Measurements from ENCODE around the gene TSPAN18.

Gene TSPAN18

DNA sequence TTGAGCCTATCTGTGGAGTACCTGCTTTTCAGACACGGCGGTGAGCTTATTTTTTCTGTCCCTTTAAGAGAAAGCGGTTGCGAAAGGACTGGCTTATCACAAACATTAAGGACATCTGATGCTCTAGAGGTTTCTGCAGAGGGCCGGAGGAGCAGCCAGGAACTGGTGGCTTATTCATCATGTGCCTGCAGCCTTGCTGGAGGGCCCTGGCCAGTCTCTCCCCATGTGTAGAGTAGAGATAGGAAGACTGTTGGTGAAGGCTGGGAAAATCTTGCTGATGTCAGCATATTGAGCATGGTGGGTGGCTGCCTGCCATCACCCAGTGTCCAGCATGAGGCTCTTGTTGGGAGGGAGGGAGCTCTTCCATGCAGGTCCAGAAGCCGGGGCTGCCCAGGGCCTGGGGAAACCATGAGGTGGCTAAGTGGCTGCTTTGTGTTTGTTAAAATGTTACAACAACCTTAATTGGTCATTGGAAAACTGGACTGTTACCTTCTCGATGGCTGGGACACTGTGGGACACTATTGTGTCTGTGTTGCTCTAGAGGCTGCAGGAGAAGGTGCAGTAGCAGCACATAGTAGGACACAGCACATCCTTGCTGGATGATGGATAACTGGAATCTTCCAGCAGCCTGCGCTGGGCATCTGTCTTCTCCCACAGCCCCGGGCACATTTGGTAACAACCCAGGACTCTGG lies 54.3 kb downstream of the TSPAN18 start:
- DNase-seq = no peak

DNA sequence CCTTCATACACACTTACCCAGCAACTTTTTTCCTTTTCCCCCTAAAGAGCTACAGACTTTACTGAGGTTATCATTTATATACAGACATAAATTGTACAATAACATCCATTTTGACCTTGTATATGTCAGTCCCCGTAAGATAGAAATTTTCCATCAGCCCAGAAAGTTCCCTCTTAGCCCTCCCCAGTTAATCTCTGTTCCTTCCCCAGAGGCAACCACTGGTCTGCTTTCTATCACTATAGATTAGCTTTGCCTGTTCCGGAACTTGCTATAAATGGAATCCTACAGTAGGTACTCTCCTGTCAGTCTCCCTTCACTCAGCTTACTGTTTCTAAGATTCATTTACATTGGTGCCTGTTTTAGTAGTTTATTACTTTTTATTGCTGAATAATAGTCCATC lies 54.9 kb downstream of the TSPAN18 start:
- no peak for DNase-seq

DNA sequence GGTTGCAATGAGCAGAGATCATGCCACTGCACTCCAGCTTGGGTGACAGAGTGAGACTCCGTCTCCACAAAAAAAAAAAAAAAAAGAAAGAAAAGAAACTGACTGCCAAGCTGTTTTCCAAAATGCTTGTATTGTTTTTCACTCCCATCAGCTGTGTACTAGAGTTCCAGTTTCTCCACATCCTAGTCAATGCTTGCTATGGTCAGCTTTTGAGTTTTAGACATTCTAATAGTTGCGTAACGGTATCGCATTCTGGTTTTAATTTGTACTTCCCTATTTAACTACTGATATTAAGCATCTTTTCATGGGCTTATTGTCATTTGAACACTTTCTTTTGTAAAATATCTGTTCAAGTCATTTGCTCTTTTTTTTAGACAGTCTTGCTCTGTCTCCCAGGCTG lies 55.7 kb downstream of the TSPAN18 start:
- DNase-seq = peak; percentile 25

DNA sequence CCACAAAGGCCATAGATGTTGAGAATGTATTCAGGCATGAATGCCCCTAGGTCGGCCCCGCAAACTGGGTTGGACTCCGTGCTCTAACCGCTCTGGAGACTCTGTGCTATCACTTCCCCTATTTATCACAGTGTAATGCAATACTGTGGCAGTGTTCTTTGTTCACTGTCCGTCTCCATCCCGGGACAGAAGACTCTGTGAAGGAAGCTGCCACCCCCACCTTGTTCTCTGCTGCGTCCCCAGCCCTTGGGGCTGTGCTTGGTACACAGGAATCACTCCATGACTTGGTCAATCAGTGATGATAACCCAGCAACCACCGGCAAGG lies 57.6 kb downstream of the TSPAN18 start:
- DNase-seq = no peak

DNA sequence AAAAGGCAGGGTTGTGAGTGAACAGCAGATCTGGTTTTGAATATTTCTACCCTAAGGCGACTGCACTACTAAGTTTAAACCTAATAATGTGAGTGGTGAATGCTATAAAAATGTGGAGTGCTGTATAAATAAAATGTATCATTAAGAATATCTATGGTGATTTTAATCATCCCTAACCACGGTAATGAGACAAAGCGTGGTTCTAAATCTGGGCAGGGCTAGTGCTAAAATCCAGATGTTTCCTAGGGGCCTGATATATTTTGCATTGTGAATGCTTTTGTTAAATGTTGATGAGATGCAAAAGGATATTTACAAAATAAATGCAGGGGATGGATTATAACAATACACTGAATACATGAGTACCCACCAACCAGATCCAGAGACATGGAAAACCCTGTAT lies 58.1 kb downstream of the TSPAN18 start:
- DNase-seq = no peak

DNA sequence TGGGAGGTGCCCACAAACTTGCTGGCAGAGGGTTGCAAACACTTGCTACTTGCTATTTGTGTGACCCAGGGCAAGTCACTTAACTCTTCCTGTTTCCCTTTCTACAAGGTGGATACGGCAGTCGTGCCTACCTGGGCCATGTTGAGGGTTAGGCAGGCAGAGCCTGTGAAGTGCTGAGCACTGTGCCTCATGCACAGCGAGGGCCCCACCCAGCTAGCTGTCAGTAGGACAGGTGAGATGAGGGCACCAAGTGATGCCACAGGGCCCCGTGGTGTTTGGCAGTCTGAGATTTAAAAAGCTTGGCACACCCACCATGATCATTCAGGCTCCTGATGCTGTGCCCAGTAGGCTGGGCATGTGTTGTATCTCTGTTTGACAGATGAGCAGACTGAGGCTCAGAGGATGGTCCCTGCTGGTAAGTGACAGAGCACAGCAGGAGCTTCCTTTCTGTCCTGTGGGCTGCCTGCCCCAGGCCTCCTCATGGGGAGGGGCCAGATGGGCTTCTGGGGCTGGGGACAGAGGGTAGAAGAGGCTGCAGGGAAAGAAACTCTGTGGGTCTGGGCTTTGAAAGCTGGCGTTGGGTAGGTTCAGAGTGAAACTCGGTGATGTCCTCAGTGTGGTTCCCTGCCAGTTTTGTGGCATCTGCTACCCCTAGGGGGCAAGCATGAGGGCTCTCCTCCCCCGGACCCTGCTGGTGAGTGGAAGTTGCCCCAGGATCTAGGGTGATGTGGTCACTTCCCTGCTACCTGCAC lies 59.3 kb downstream of the TSPAN18 start:
- DNase-seq = no peak

DNA sequence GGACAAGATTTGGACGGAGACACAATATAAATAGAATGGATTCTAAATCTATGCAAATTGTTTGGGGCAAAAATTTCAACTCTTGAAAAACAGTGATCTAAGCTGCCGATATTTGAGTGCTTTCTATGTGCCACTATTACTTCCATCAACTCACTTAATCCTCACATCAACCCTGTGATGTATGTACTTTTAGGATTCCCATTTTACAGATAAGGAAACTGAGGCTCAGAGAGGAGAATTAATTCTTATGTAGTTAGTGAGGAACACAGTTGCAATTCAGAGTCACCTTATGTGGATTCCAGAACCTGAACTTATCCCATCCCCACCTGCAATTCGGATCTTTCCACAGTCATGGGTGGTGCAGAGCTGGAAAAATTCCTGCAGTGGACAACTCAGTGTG lies 60.3 kb downstream of the TSPAN18 start:
- no peak for DNase-seq

DNA sequence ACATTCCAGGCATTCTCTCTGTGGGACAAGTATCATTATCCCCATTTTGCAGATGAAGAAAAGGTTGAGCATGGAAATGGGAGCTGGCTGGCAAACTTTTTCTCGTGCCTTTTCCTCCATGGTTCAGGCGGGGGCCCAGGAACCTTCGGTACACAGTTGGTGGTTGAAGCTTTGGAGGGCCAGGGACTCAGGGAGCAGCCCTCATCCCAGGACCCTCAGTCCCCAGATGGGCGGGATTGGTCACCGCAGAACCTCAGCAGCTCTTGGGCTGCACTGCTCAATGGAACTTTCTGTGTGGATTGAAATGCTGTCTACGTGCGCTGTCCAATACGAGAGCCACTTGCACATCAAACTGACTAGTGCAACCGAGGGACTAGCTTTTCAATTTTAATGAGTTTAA lies 61.2 kb downstream of the TSPAN18 start:
- DNase-seq = no peak

DNA sequence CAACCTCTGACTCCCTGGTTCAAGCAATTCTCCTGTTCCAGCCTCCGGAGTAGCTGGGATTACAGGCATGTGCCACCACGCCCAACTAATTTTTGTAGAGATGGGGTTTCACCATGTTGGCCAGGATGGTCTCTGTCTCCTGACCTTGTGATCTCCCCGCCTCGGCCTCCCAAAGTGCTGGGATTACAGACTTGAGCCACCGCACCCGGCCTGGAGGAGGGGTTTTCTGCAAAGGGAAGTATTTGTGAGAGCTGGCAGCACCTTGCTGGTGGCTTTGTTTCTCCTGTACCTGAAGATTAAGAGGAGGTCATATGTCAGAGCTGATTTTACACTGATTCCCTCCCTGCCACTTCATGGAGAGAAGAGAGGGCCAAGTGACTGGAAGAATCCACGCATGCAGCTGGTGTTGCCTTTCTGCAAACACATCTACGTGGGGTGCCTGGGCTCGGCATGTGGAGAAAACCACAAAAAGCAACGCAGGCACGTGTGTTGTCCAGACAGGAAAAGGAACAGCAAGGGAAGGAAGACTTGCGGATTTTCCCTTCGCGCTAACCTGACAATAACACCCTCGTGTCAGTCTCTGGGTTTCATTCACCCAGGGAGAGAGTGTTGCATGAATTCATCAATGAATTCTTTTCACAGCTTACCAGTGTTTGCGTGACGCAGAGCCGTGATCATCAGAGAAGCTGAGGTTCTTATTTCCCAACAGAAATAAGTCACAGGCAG lies 61.9 kb downstream of the TSPAN18 start:
- DNase-seq = no peak

DNA sequence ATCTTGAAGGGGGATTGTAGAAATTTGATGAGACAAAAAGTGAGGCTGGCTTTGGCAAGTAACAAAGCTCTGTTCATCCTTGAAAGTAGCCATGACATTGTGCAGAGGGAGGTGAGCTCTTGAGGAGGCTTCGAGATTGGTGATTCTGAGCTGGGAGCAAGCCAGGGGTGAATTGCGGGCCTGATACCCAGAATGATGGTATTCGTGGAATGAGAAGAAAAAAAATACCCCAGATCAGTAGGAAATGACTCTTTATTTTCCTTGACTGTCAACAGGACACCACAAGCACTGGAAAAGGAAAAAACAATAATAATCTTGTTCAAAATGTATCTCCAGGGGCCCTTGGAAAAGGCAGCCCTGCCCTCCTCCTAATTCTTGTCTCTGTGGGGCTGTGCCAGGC lies 62.7 kb downstream of the TSPAN18 start:
- no peak for DNase-seq

DNA sequence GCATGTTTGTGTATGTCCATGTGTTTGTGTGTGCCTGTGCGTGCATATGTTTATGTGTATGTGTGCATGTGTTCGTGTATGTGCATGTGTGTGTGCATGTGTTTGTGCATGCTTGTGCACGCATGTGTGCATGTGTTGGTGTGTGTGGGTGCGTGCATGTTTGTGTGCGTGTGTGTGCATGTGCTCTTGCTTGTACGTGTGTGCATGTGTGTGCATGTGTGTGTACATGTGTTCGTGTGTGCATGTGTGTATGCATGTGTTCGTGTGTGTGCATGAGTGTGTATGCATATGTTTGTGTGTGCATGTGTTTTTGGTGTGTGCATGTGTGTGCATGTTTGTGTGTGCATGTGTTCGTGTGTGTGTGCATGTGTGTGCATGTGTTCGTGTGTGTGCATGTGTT lies 63.4 kb downstream of the TSPAN18 start:
- no peak for DNase-seq

DNA sequence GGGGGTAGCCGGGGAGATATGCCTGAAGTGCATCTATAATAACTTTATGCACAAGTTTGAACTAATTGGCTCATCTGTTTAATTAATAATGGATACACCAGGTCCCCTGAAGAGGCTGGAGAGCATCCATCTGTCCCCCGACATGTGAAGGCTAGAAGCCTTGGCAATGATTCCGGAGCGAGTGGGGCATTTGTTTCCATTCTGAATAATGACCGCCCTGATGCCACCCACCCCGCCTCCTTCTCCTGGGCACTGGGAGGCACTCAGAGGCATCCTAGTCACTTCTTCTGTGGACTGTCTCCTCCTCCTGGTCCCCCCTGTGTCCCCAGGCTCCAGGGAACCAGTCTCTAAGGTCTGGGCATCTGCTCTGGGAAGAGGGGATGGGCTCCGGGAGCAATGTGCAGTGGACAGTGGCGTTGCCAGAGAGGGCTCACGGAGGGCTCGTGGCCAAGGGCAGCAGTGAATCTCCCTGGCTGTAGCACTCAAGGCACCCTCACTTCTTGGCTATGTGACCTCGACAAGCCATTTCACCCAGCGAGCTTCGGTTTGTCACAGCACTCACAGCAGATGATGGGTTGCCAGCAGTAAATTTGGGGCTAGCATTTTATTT lies 64.7 kb downstream of the TSPAN18 start:
- no peak for DNase-seq

DNA sequence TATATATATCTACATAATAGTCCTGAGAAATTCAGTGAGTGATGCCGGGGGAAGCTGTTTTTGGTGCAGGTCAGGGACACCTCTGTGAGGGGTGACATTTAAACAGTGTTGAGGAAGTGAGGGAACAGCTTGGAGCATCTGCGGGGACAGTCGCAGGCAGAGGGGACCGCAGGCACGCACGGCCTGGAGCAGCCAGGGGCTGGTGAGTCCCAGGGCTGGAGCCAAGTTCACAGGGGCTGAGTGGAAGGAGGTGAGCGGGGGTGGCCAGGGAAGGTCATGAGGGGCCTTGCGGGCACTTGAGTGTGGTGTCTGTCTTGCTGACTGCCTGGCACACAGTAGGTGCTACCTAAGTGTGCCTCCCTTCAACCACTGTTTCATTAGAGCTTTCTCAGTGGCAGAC lies 65.4 kb downstream of the TSPAN18 start:
- no peak for DNase-seq

DNA sequence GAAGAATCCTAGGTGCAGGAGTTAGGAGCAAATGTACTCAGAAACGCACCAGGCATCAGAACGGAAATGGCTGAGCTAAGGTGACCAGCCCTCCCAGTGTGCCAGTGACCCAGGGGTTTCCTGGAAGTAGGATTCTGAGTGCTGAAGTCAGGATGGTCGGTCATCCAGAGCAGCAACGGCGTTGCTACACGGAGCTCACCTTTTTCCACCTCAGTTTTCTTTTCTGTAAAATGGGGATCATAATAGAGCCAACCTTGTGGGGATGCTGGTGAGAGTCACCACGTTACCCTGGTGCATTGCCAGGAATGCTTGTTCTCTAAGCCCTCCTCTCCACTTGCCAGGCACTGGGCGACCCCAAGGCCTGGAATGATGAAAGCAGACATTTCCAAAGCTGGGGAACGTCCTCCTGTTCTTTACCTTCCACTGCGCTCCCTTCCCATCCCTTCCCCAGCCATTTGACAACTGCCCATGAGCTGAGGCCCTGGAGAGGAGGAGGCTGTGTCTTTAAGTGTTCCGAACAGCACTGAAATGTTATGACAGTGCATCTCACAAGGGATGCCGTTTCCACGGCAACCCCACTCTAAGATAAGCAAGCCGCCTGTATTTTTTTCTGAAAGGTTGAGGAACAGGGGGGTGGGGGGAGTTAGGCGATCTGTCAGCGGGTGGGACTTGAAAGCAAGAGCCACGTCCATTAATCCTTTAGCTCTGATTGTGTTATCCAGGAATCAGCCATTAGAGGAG lies 66.8 kb downstream of the TSPAN18 start:
- no peak for DNase-seq

DNA sequence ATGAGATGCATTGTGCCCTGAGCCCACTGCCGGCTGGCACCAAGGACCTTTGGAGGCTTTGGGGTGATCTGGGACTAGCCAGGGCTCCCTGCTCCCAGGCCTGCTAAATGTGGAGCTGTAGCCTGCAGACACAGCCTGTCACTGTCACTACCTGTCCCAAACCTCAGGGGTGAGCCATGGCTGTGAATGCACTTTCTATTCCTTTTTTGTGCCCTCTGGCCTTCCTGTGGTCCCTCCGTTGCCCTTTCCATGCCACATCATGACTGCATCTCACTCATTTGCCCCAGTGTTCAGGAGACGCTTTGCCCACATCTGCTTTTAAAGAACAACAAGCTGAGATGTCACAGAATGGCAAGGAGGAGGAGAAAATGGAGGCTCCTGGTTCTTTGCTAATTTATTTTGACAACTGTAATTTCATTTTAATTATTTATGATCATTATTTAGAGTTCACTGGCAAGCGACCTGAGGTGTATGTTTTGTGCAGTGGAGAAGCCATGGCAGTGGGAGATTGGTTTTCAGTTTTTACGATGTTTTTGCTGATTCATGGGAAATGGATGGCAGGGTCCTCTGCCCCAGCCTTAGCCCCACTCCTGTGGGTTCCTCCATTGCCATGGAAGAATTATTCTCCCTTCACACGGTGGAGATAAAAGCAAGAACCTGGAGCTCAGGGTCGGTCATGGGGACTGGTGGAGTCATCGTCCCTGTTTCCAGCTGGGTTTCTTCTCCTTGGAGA lies 69.2 kb downstream of the TSPAN18 start:
- no peak for DNase-seq

DNA sequence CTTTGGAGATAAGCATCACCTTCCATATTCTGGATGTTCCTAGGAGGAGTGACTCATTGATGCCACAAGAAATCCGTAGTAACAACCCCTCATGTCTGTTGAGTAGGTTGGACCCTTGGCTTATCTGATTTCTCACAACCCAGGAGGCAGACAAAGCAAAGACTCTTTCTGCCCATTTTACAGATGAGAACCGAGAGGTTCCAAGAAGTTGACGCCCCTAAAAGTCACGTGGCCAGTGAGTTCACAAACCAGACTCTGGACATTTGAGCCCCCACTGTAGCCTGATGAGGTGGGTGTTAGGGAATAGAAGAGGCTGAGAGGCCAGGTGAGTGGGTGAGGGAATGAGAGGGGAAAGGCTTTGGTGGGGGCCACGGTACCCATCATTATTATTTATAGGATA lies 70.3 kb downstream of the TSPAN18 start:
- no peak for DNase-seq

DNA sequence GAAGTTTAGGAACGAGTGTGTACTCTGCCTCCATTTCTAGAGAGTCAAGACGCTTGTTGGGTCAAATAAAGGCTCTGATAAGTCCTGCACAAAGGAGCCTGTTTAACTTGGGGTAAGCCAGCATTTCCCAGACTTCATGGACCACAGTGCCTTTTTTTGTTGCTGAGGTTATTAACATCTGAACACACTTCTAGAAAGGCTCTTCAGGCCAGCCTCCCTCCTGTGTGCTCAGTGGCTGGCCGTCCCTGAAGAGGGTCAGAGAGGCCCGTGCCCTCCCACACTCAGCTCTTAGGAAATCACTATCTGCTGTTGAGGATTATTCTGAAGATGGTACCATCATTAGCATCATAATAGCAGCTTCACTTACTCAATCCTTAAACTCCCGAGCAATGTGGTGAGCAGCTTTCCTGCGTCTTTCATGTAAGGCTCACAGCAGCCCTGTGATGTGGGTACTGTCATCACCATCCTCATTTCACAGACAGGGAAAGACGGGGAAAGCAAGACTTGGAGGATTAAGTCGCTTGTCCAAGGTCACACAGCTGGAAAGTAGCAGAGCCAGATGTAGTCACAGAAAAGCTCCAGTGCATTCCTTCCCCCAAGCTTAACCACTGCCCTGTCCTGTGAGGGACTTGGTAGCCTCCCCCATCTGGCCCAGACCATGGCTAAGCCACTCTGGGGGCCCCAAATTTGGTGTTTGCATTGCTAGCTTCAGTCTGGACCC lies 71.3 kb downstream of the TSPAN18 start:
- DNase-seq = no peak

DNA sequence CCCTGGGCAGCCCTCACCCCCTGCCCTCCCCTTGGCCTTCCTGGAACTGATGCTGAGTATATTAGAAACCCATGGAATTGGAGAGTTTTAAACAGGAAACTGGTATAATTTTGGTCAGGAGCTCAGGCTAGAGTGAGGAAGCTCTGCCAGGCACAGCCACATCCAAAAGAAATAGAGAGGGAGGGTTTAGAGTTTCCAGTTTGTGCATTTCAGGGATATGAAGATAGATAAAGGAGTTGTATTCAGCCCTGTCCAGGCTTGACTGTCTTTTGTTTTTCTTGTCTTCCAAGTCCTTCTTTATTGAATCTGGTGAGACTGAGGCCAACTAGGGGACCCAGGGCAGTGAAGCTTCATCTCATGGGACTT lies 71.8 kb downstream of the TSPAN18 start:
- DNase-seq = no peak

DNA sequence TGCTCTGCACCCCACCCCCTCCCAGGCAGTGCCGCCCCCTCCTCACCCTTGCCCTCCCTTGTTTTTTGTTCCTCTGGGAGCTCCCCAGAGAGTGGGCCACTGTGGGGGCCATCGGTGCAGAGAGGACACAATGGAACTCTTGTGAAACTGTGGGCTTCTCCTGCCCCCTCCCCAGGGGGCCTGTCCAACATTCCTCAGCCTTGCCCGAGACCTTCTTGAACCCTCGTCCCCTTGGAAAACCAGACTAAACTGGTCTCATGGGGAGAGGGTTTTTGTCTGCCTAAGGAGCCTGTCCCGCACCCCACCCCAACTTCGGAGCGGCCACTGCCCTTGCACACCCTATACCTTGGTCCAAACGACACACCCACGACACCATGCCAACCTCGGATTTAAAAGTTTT lies 72.2 kb downstream of the TSPAN18 start:
- no peak for DNase-seq

DNA sequence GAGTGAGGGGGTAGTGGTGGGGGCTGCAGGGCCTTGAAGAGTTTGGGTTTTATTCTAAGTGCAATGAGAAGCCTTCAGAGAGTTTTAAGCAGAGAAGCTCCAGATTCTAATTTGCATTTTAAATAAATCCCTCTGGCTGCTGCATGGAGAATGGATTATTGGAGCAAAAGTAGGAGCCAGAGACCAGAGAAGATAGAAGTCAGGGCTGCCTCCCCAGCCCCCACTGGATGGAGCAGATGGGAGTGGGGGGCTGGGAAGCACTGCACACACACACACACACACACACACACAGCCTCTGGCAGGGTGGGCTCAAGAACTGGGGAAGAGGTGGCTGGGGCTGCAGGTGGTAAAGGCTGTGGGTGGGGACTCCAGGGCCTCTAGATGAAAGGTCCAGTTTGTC lies 75.6 kb downstream of the TSPAN18 start:
- no peak for DNase-seq

DNA sequence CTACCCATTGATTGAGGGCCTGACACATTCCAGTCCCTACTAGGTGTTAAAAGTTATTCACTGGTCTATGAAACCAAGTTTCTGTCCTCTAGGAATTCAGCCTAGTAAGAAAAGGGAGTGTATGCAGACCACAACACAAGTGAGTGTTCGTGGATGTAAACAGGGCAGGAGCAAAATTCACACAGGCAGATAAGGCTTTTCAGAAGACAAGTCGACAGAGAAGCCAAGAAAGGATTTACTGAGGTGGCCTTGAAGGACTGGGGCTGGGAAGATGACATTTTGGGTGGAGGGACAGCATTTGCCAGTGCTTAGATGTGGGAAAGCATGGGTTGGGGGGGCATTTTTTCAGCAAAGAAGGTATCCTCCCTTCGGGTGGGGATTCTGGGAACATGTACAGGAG lies 76.2 kb downstream of the TSPAN18 start:
- no peak for DNase-seq
